Heart right ventricle (tissue), 16 donors: ENCODE results near the gene ARRDC3. TPM values are rescaled to one million over a fixed set of nuclear protein-coding genes. Genes with fewer than 3 reads are reported as not detected.

ENCODE experiments used
- ATAC-seq, 8 donors: fragments of 200-7000 bp; cut with Tn5 transposase; one replicate each; pipeline ENCODE4 v1.9.1; 2020; ENCODE audit warnings: mild to moderate bottlenecking in 8 of 8, moderate library complexity in 8 of 8, moderate number of reproducible peaks in 1 of 8
- DNase-seq, 2 donors: peaks; one replicate each; pipeline ENCODE4 v3.0.0-alpha.2; 2020
- H3K27ac ChIP-seq, 10 donors: fragments of 200-600 bp; sonication (generic) in 2 of 10; one replicate each; pipeline versions ENCODE4 v1.5.0 to v1.8.0; 2020 to 2022; ENCODE audit warnings: mild to moderate bottlenecking in 3 of 10
- H3K27me3 ChIP-seq, 7 donors: fragments of 200-600 bp; one replicate each; pipeline ENCODE4 v1.8.0; 2021 to 2022; ENCODE audit warnings: mild to moderate bottlenecking in 2 of 7
- H3K36me3 ChIP-seq, 9 donors: fragments of 200-600 bp; sonication (generic) in 1 of 9; one replicate each; pipeline versions ENCODE4 v1.5.0 to v1.8.0; 2020 to 2022; ENCODE audit warnings: mild to moderate bottlenecking in 2 of 9
- H3K4me1 ChIP-seq, 9 donors: fragments of 200-600 bp; sonication (generic) in 1 of 9; one replicate each; pipeline versions ENCODE4 v1.5.0 to v1.8.0; 2020 to 2022; ENCODE audit warnings: mild to moderate bottlenecking in 4 of 9
- H3K4me3 ChIP-seq, 10 donors: fragments of 200-600 bp; sonication (generic) in 2 of 10; one replicate each; pipeline versions ENCODE4 v1.5.0 to v1.8.0; 2020 to 2022; ENCODE audit warnings: mild to moderate bottlenecking in 7 of 10, moderate library complexity in 2 of 10
- H3K9me3 ChIP-seq, 11 donors: fragments of 200-600 bp in 10 of 11; sonication (generic) in 2 of 11; one replicate each; pipeline versions ENCODE4 v1.5.0 to v1.8.0; 2013 to 2022; ENCODE audit warnings: mild to moderate bottlenecking in 2 of 11, control low read depth in 1 of 11, moderate library complexity in 1 of 11
- CTCF ChIP-seq, 9 donors: fragments of 200-600 bp; sonication (generic) in 2 of 9; IDR thresholded peaks; one replicate each; pipeline versions ENCODE4 v1.5.0 to v1.8.0; 2021 to 2022; ENCODE audit warnings: antibody characterized with exemption in 9 of 9, mild to moderate bottlenecking in 5 of 9, moderate library complexity in 1 of 9
- WGBS, 2 donors: extraction: QIAGEN DNeasy Blood & Tissue Kit; methylation state at CpG; one replicate each; pipeline ENCODE4 v1.1.7; 2013; ENCODE audit warnings: inconsistent platforms in 1 of 2; 5-methylcytosine and 5-hydroxymethylcytosine counted together
- intact Hi-C, 10 donors: fragments of 100-400 bp; cut with DNase I; formaldehyde crosslinking; loops; one replicate each; pipeline versions ENCODE4 v1.11.1 to v1.14.2; 2022
- polyA plus RNA-seq, 2 donors: library from polyadenylated mRNA; stranded (reverse); fragments of 200-250 nt; gene quantifications; one replicate each; pipeline ENCODE4 v1.2.3, GENCODE V29; 2013
- total RNA-seq, 10 donors: library from RNA; stranded (reverse); fragmentation: NEBNext Ultra II Directional in 3 of 10; extraction: Animal tissue kit (Norgen Biotek cat#: 25700) in 3 of 10; gene quantifications; one replicate each; pipeline versions ENCODE4 v1.2.1 to v1.2.4, GENCODE V29; 2021 to 2023
- donor health status: Arrhythmogenic right ventricular cardiomyopathy.
- donor health status: ischemic (EF 13 %, LVEDD 7.1; RV severe dilation, severe dysfunction).
- donor health status: healthy with polysubstance abuse.
- donor health status: DM: no; HTN: yes; CAD: no.
- donor health status: DM: no; HTN: no; CAD: no.
- donor health status: ischemic (EF 25% LVEDD 6.9; RV normal size, moderate dysfunction).
- donor health status: ischemic (EF 25% LVEDD 5.7; RV mildly dilated, moderate dysfunction).
- donor health status: healthy.
- donor health status: DM: yes; HTN: yes; CAD: no.
- donor health status: Ischemic cardiomyopathy.
- donor health status: ischemic (EF 35%, LVEDD 5.7; RV mildly dilated, moderate dysfunction).
- donor health status: nonischemic (EF 11% LVEDD 7.7; RV severe dilation, severe dysfunction).
- donor health status: DM: yes; HTN: yes; CAD: no.
- donor health status: PGD.
- donor health status: ischemic (EF 29% LVEDD 5.4; RV normal size, mild dysfunction).
- donor health status: nonischemic (EF 23%, LVEDD 6.1; RV moderate dilation, normal function).

The ARRDC3 gene
- total and polyA plus RNA-seq, 12 donors = 4.8 to 61.5 (median 17.7) TPM

- Histone ChIP-seq H3K27me3 (no peaks in the 10 kb centered on the region), H3K4me1 (no peaks in the 10 kb centered on the region), H3K4me3 (no peak overlapping the region), H3K27ac (no peak overlapping the region), H3K36me3 (no peaks in the 10 kb centered on the region), H3K9me3 (no peaks in the 10 kb centered on the region)
- intact Hi-C loops = no loop called here
- no peak for TF ChIP-seq CTCF (IDR thresholded peaks at IDR 0.05)
- ATAC-seq (no peak), DNase-seq (no peak)
Observed at GRCh38 chr5:91408710-91409109, 25.6 kb upstream of the ARRDC3 start.

DNA sequence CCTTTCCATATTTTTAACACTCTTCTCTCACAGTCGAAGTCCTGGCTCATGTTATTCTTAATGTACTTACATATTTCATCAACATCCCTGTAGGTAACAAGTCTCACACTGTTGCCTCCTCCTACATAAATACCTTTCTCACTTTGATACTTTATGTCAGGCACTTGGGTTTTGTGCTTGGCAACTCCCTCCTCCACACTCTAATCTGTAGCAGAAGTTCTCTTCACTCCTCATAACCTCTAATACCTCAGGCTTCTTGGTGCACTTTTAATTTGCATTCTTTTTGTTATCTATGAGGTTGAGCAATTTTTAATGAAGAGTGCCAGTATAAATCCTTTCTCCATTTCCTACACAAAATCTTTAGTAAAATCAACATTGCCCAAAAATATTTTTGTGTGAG, 24.1 kb upstream of the ARRDC3 start:
- no peaks in the 10 kb centered on the region for H3K4me1 ChIP-seq
- no peak overlapping the region for H3K27ac ChIP-seq
- no peaks in the 10 kb centered on the region for H3K27me3 ChIP-seq
- H3K36me3 ChIP-seq = no peaks in the 10 kb centered on the region
- 71 to 79% methylated on average over 1 of the region's 1 CpG for WGBS, 2 donors
- intact Hi-C loops = no loop called here
- ATAC-seq (no peak), DNase-seq (no peak)
- H3K4me3 ChIP-seq = no peak overlapping the region
- TF ChIP-seq CTCF (IDR thresholded peaks at IDR 0.05) = no peak
- H3K9me3 ChIP-seq = no peaks in the 10 kb centered on the region

- Histone ChIP-seq H3K4me1 (no peaks in the 10 kb centered on the region), H3K27me3 (no peaks in the 10 kb centered on the region), H3K36me3 (no peaks in the 10 kb centered on the region), H3K4me3 (no peak overlapping the region), H3K9me3 (no peaks in the 10 kb centered on the region), H3K27ac (no peak overlapping the region)
- no peak for ATAC-seq
- TF ChIP-seq CTCF (IDR thresholded peaks at IDR 0.05) = no peak
- DNase-seq = no peak
- intact Hi-C loops = no loop called here
Observed at GRCh38 chr5:91403438-91403837, 20.3 kb upstream of the ARRDC3 start.

DNA sequence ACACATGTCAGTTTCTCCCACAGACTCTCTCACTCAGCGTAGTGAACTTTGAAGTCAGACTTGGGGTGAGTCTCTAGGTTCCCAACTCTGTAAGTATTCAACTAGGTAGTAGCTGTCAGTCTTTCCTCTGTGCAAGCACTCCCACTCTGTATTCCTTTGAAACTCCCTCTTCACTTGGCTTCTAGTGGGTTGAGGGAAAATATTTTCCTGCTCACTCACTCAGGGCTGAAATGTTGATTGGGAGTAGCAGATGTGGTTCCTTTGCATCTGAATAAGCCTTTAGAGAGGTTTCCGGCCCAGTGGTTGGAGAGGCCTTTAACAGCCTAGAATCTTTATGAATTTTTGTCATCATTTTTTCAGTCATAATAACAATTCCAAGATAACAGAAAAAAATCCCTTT, 18.1 kb upstream of the ARRDC3 start:
- 95 to 96% methylated on average over 2 of the region's 2 CpGs for WGBS, 2 donors
- Histone ChIP-seq H3K4me3 (no peak overlapping the region), H3K9me3 (no peaks in the 10 kb centered on the region), H3K36me3 (no peaks in the 10 kb centered on the region), H3K4me1 (peaks cover 0 to 7% (median 0%) of the 10 kb centered on the region in 9 donors), H3K27ac (no peak overlapping the region), H3K27me3 (no peaks in the 10 kb centered on the region)
- DNase-seq (no peak), ATAC-seq (no peak)
- no peak for TF ChIP-seq CTCF (IDR thresholded peaks at IDR 0.05)
- intact Hi-C loops = no loop called here

- Histone ChIP-seq H3K4me3 (no peak overlapping the region), H3K9me3 (no peaks in the 10 kb centered on the region), H3K27ac (no peak overlapping the region), H3K36me3 (no peaks in the 10 kb centered on the region), H3K27me3 (no peaks in the 10 kb centered on the region), H3K4me1 (peaks cover 0 to 7% (median 0%) of the 10 kb centered on the region in 9 donors)
- ATAC-seq = no peak
- no peak for DNase-seq
- no peak for TF ChIP-seq CTCF (IDR thresholded peaks at IDR 0.05)
- intact Hi-C loops = loop anchor here in 1 of 10 donors (10.0 kb wide), 1 partner anchor 543 kb away; no protein-coding TSS in a partner anchor
Observed at GRCh38 chr5:91397791-91398190, 14.7 kb upstream of the ARRDC3 start.
